PFSK-1 (cell line): Measurements from ENCODE around the gene SLC15A1.

Source experiments
- FOXP2 ChIP-seq: optimal IDR thresholded peaks from 2 replicates; pipeline ENCODE3; 2011; ENCODE audit warnings: borderline replicate concordance, control low read depth, inconsistent platforms; ENCODE audit not compliant: insufficient read depth; ENCODE audit errors: extremely low read length, extremely low read depth
- POLR2AphosphoS5 ChIP-seq: IDR thresholded peaks from 2 replicates; pipeline ENCODE4 v1.6.1; 2012; ENCODE audit warnings: low read depth, mild to moderate bottlenecking, control low read depth, low read length, moderate library complexity
- REST ChIP-seq, 2 experiments: IDR thresholded peaks; 2 replicates each; pipeline versions ENCODE4 v1.6.1 to v1.8.0; 2011 to 2012; ENCODE audit warnings: low read depth in 2 of 2, low read length in 2 of 2, control low read depth in 1 of 2, inconsistent platforms in 1 of 2, mild to moderate bottlenecking in 1 of 2, moderate library complexity in 1 of 2; ENCODE audit not compliant: insufficient read depth in 1 of 2
- SIN3A ChIP-seq: IDR thresholded peaks from 2 replicates; pipeline ENCODE4 v1.6.1; 2012; ENCODE audit warnings: mild to moderate bottlenecking, low read length, moderate library complexity, borderline replicate concordance; ENCODE audit not compliant: insufficient read depth
- TAF1 ChIP-seq: IDR thresholded peaks from 2 replicates; pipeline ENCODE4 v1.6.1; 2012; ENCODE audit warnings: low read length, control low read depth, borderline replicate concordance; ENCODE audit not compliant: insufficient read depth

Gene SLC15A1

GRCh38 chr13:98688373-98688772 lies 64.1 kb downstream of the SLC15A1 start:
- TF ChIP-seq POLR2AphosphoS5 (no peak), SIN3A (no peak), FOXP2 (no peak), REST (IDR thresholded peaks at IDR 0.05; ENCODE audit: insufficient read depth in 1 of 2, low read depth in 2 of 2, low read length in 2 of 2) (no peak), TAF1 (no peak)

- TF ChIP-seq REST (IDR thresholded peaks at IDR 0.05; ENCODE audit: insufficient read depth in 1 of 2, low read depth in 2 of 2, low read length in 2 of 2) (no peak), POLR2AphosphoS5 (no peak), TAF1 (no peak), SIN3A (no peak), FOXP2 (no peak)
Measured at GRCh38 chr13:98687319-98687718, 65.2 kb downstream of the SLC15A1 start.

- TF ChIP-seq SIN3A (no peak), REST (IDR thresholded peaks at IDR 0.05; ENCODE audit: insufficient read depth in 1 of 2, low read depth in 2 of 2, low read length in 2 of 2) (no peak), POLR2AphosphoS5 (no peak), FOXP2 (no peak), TAF1 (no peak)
Measured at GRCh38 chr13:98686270-98686669, 66.2 kb downstream of the SLC15A1 start.

GRCh38 chr13:98685146-98685545 lies 67.3 kb downstream of the SLC15A1 start:
- no peak for TF ChIP-seq POLR2AphosphoS5
- no peak for TF ChIP-seq SIN3A
- TF ChIP-seq FOXP2, result no peak
- no peak for TF ChIP-seq REST (IDR thresholded peaks at IDR 0.05; ENCODE audit: insufficient read depth in 1 of 2, low read depth in 2 of 2, low read length in 2 of 2)
- TF ChIP-seq TAF1, result no peak

- TF ChIP-seq SIN3A (no peak), REST (IDR thresholded peaks at IDR 0.05; ENCODE audit: insufficient read depth in 1 of 2, low read depth in 2 of 2, low read length in 2 of 2) (no peak), POLR2AphosphoS5 (no peak), TAF1 (no peak), FOXP2 (no peak)
Measured at GRCh38 chr13:98681049-98681448, 71.4 kb downstream of the SLC15A1 start.
